Gastrocnemius medialis (tissue), 4 donors: ENCODE data around the gene C2orf74.

Source experiments
- POLR2A ChIP-seq, 2 donors: fragments of 450-650 bp; IDR thresholded peaks; one replicate each; pipeline ENCODE4 v1.6.1; 2017; ENCODE audit warnings: antibody characterized with exemption in 2 of 2, mild to moderate bottlenecking in 2 of 2, moderate library complexity in 2 of 2
- TF ChIP-seq, protein P1 (sequence below), 5 experiments: fragments of 450-650 bp in 3 of 5; fragments of 200-600 bp in 2 of 5; sonication (generic) in 2 of 5; IDR thresholded peaks in 4 of 5; conservative IDR thresholded peaks in 1 of 5; 1 replicate in 4 of 5; 2 replicates in 1 of 5; pipeline ENCODE4 v1.5.1; 2016 to 2019; ENCODE audit warnings: antibody characterized with exemption in 5 of 5, mild to moderate bottlenecking in 3 of 5, moderate library complexity in 3 of 5

- TF ChIP-seq, protein P1, sequence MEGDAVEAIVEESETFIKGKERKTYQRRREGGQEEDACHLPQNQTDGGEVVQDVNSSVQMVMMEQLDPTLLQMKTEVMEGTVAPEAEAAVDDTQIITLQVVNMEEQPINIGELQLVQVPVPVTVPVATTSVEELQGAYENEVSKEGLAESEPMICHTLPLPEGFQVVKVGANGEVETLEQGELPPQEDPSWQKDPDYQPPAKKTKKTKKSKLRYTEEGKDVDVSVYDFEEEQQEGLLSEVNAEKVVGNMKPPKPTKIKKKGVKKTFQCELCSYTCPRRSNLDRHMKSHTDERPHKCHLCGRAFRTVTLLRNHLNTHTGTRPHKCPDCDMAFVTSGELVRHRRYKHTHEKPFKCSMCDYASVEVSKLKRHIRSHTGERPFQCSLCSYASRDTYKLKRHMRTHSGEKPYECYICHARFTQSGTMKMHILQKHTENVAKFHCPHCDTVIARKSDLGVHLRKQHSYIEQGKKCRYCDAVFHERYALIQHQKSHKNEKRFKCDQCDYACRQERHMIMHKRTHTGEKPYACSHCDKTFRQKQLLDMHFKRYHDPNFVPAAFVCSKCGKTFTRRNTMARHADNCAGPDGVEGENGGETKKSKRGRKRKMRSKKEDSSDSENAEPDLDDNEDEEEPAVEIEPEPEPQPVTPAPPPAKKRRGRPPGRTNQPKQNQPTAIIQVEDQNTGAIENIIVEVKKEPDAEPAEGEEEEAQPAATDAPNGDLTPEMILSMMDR (IDR thresholded peaks at IDR 0.05 in 4 of 5, conservative IDR thresholded peaks at IDR 0.05 in 1 of 5) = no peak
- no peak for TF ChIP-seq POLR2A (IDR thresholded peaks at IDR 0.05)
Measured at GRCh38 chr2:61172671-61173070, 10.7 kb downstream of the C2orf74 start.
